HepG2 (cell line): ENCODE measurements around the gene UNG. TPM values are rescaled to one million over a fixed set of nuclear protein-coding genes. Genes with fewer than 3 reads are reported as not detected.
A peak's percentile ranks its signal among the peaks of the same experiment; 100 is the strongest.

Experiments used
- ATAC-seq: fragments of 200-7000 bp; cut with Tn5 transposase; 3 replicates; pipeline ENCODE4 v1.9.1; 2020; ENCODE audit warnings: mild to moderate bottlenecking, moderate library complexity
- BruUV-seq: library from RNA; stranded (reverse); fragments of 400-500 nt; replicated peaks from 2 replicates; lab custom pipeline; 2021; lab: Mats Ljungman, UMichigan
- CTCF ChIA-PET: fragments of 300-600 bp; formaldehyde crosslinking; extraction: SDS; loops from one replicate; lab custom pipeline; 2021; ENCODE audit warnings: low total read pairs, inconsistent platforms, low intra/inter-chr PET ratio; lab: Yijun Ruan, JAX
- POLR2A ChIA-PET: fragments of 350-600 bp; sonication (Branson Sonifier 250); formaldehyde crosslinking; loops from one replicate; lab custom pipeline; 2020; ENCODE audit warnings: antibody characterized with exemption, inconsistent platforms; lab: Yijun Ruan, JAX
- DNase-seq: peaks from one replicate; pipeline ENCODE4 v3.0.0-alpha.2; 2015; ENCODE audit warnings: low spot score
- FAIRE-seq: peaks from 3 replicates; lab custom pipeline; 2011; peaks lifted over from hg19 to GRCh38; lab: Jason Lieb, UNC
- H2AFZ ChIP-seq: one replicate; pipeline ENCODE4 v1.6.1; 2011; ENCODE audit warnings: low read length, inconsistent platforms
- H3K27ac ChIP-seq: fragments of 300-600 bp; 3 replicates; pipeline ENCODE4 v1.8.0; 2011; ENCODE audit warnings: mixed run types, mild to moderate bottlenecking, mixed read lengths, low read length, inconsistent platforms; ENCODE audit not compliant: insufficient read depth; ENCODE audit errors: extremely low read length
- H3K27me3 ChIP-seq, 2 experiments: fragments of 200-600 bp in 1 of 2; 2 replicates in 1 of 2; 3 replicates in 1 of 2; pipeline versions ENCODE4 v1.6.0 to v1.8.0; 2011; ENCODE audit warnings: low read length in 2 of 2, mild to moderate bottlenecking in 2 of 2, moderate library complexity in 2 of 2, inconsistent platforms in 1 of 2; ENCODE audit not compliant: insufficient read depth in 2 of 2, control insufficient read depth in 1 of 2
- H3K36me3 ChIP-seq, 2 experiments: fragments of 200-600 bp in 1 of 2; replicated peaks in 1 of 2; 2 replicates in 1 of 2; 3 replicates in 1 of 2; pipeline versions ENCODE4 v1.5.1 to v1.8.0; 2011; ENCODE audit warnings: low read length in 2 of 2, inconsistent platforms in 1 of 2; ENCODE audit not compliant: insufficient read depth in 2 of 2, control insufficient read depth in 1 of 2
- H3K4me1 ChIP-seq: 2 replicates; pipeline ENCODE4 v1.5.1; 2012; ENCODE audit warnings: low read length, inconsistent platforms; ENCODE audit not compliant: insufficient read depth
- H3K4me2 ChIP-seq: 2 replicates; pipeline ENCODE4 v1.6.0; 2011; ENCODE audit warnings: low read depth, low read length, inconsistent platforms
- H3K4me3 ChIP-seq, 3 experiments: fragments of 200-600 bp in 1 of 3; sonication (generic), shearing (Covaris generic) in 1 of 3; replicated peaks in 1 of 3; 2 replicates each; pipeline ENCODE4 v1.5.1; 2011 to 2016; ENCODE audit warnings: low read length in 3 of 3, inconsistent platforms in 2 of 3, low read depth in 2 of 3, mild to moderate bottlenecking in 2 of 3, control low read depth in 1 of 3, mixed read lengths in 1 of 3; ENCODE audit not compliant: insufficient read depth in 1 of 3
- H3K79me2 ChIP-seq: one replicate; pipeline ENCODE4 v1.6.1; 2011; ENCODE audit warnings: low read length, inconsistent platforms; ENCODE audit not compliant: insufficient read depth
- H3K9ac ChIP-seq: 2 replicates; pipeline ENCODE4 v1.6.0; 2011; ENCODE audit warnings: mild to moderate bottlenecking, low read depth, low read length, inconsistent platforms; ENCODE audit not compliant: insufficient read depth
- H3K9me3 ChIP-seq: 2 replicates; pipeline ENCODE4 v1.5.1; 2012; ENCODE audit warnings: mild to moderate bottlenecking, low read length
- H4K20me1 ChIP-seq: 2 replicates; pipeline ENCODE4 v1.6.0; 2011; ENCODE audit warnings: inconsistent platforms, mild to moderate bottlenecking, low read length, moderate library complexity; ENCODE audit not compliant: insufficient read depth
- DMAP1 ChIP-seq: IDR thresholded peaks from 2 replicates; pipeline ENCODE4 v1.6.1; 2016
- DR1 ChIP-seq: sonication (generic); formaldehyde crosslinking; IDR thresholded peaks from 2 replicates; pipeline ENCODE4 v1.8.0; 2021; ENCODE audit warnings: mild to moderate bottlenecking, missing genetic modification reagents, inconsistent platforms
- HOXA3 ChIP-seq: sonication (generic); formaldehyde crosslinking; IDR thresholded peaks from 2 replicates; pipeline ENCODE4 v1.5.0; 2020; ENCODE audit warnings: missing genetic modification reagents
- SNAPC4 ChIP-seq: sonication (generic); formaldehyde crosslinking; IDR thresholded peaks from 2 replicates; pipeline ENCODE4 v1.4.0; 2020; ENCODE audit warnings: mild to moderate bottlenecking, missing genetic modification reagents
- SPEN ChIP-seq: sonication (generic); formaldehyde crosslinking; IDR thresholded peaks from 2 replicates; pipeline ENCODE4 v1.5.1; 2020; ENCODE audit warnings: low read depth, mild to moderate bottlenecking, missing genetic modification reagents
- TAF1 ChIP-seq: sonication (generic); formaldehyde crosslinking; IDR thresholded peaks from 2 replicates; pipeline ENCODE4 v1.4.0; 2020; ENCODE audit warnings: missing genetic modification reagents
- ZNF274 ChIP-seq: sonication (generic); formaldehyde crosslinking; IDR thresholded peaks from 2 replicates; pipeline ENCODE4 v1.5.1; 2020; ENCODE audit warnings: mild to moderate bottlenecking, missing genetic modification reagents
- WGBS: methylation state at CpG from one replicate; pipeline ENCODE4 v1.1.6; 2017; ENCODE audit warnings: low lambda C conversion rate; 5-methylcytosine and 5-hydroxymethylcytosine counted together
- in situ Hi-C: cut with HindIII; loops from 2 replicates; pipeline ENCODE4 v1.10.0; 2017; ENCODE audit warnings: low pct_unique_long_range_greater_than_20kb; ENCODE audit not compliant: extremely low pct_ligation_motif_present
- intact Hi-C: fragments of 100-400 bp; cut with micrococcal nuclease; formaldehyde crosslinking; loops from one replicate; pipeline ENCODE4 v1.10.0; 2022; ENCODE audit not compliant: unreplicated experiment
- polyA plus RNA-seq, 8 experiments: library from polyadenylated mRNA; depleted of rRNA in 3 of 8; stranded (reverse) in 7 of 8; unstranded in 1 of 8; fragments of >200 nt; fragmentation: Illumina TruSeq in 4 of 8; extraction: Trizol in 4 of 8; gene quantifications; 2 replicates each; pipeline versions ENCODE4 v1.2.1 to v1.2.3, GENCODE V29; 2011 to 2016; ENCODE audit warnings: low read depth in 4 of 8, missing spikeins in 1 of 8, mixed read lengths in 1 of 8; ENCODE audit not compliant: insufficient read depth in 1 of 8
- total RNA-seq, 5 experiments: library from RNA; depleted of rRNA; stranded (reverse); fragments of >200 nt; fragmentation: Illumina TruSeq; extraction: Trizol; gene quantifications; 2 replicates each; pipeline ENCODE4 v1.2.3, GENCODE V29; 2016; ENCODE audit warnings: low read depth in 1 of 5
- TF ChIP-seq, protein P1 (sequence below): sonication (generic); formaldehyde crosslinking; conservative IDR thresholded peaks from 2 replicates; pipeline ENCODE4 v1.4.0; 2020; ENCODE audit warnings: missing genetic modification reagents
- TF ChIP-seq, protein P2 (sequence below): IDR thresholded peaks from 2 replicates; pipeline ENCODE4 v1.6.1; 2016; ENCODE audit warnings: missing genetic modification reagents, missing compliant biosample characterization
- TF ChIP-seq, protein P3 (sequence below): sonication (generic); formaldehyde crosslinking; IDR thresholded peaks from 2 replicates; pipeline ENCODE4 v1.8.1; 2023; ENCODE audit warnings: mild to moderate bottlenecking, missing genetic modification reagents

Gene UNG
- total and polyA plus RNA-seq, 2 of the 13 experiments (the other 11 are each of a cell fraction or from before 2014, with no cell fraction given) = 23.3 to 114 TPM

- TF ChIP-seq SPEN (CRISPR knock-in tag) (peak; percentile 98), ZNF274 (CRISPR knock-in tag) (peak; percentile 96)
- TF ChIP-seq, protein P1, sequence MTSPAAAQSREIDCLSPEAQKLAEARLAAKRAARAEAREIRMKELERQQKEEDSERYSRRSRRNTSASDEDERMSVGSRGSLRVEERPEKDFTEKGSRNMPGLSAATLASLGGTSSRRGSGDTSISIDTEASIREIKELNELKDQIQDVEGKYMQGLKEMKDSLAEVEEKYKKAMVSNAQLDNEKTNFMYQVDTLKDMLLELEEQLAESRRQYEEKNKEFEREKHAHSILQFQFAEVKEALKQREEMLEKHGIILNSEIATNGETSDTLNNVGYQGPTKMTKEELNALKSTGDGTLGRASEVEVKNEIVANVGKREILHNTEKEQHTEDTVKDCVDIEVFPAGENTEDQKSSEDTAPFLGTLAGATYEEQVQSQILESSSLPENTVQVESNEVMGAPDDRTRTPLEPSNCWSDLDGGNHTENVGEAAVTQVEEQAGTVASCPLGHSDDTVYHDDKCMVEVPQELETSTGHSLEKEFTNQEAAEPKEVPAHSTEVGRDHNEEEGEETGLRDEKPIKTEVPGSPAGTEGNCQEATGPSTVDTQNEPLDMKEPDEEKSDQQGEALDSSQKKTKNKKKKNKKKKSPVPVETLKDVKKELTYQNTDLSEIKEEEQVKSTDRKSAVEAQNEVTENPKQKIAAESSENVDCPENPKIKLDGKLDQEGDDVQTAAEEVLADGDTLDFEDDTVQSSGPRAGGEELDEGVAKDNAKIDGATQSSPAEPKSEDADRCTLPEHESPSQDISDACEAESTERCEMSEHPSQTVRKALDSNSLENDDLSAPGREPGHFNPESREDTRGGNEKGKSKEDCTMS (CRISPR knock-in tag) = no peak; the same call in 1 of the 2 replicates
Observed at GRCh38 chr12:109093022-109093918, 4.1 kb upstream of the UNG start, which contains the start of gene ALKBH2 (continued).

GRCh38 chr12:109097140-109097434 is 310 bp upstream of the UNG start:
- Histone ChIP-seq H3K4me3 (peak overlapping the region; percentile 66 to 86 (median 86); a peak in 5 of 6 replicates), H2AFZ (no peak overlapping the region), H3K27ac (peak overlapping the region; percentile 91), H4K20me1 (no peaks in the 10 kb centered on the region; the same call in 1 of the 2 replicates), H3K36me3 (peaks cover 6 to 25% of the 10 kb centered on the region in 2 experiments), H3K4me2 (peak overlapping the region; percentile 90), H3K9me3 (no peaks in the 10 kb centered on the region), H3K79me2 (peaks cover 33% of the 10 kb centered on the region), H3K27me3 (no peaks in the 10 kb centered on the region; a peak in 1 of 5 replicates), H3K9ac (peak overlapping the region; percentile 62), H3K4me1 (peaks cover 55% of the 10 kb centered on the region)
- peak; percentile 70 for FAIRE-seq
- no peak for DNase-seq
- ChIA-PET POLR2A (interaction anchor here (0.6 kb wide), 1 partner anchor 13 kb away, joined by 3 read pairs; no protein-coding TSS in a partner anchor), CTCF (no interaction called here)
- WGBS = 5% methylated on average over 5 of the region's 11 CpGs
- no peak for ATAC-seq
- intact Hi-C loops = loop anchor here (5.0 to 10.0 kb wide), 2 partner anchors 215 to 432 kb away; partner anchors contain the start of gene DAO
- no TSS peak for BruUV-seq
- in situ Hi-C loops = loop anchor here (10.0 kb wide), 1 partner anchor 212 kb away; the partner anchor contains the start of gene DAO
- peak; percentile 50; the same call in 1 of the 2 replicates for TF ChIP-seq TAF1
- TF ChIP-seq DR1 (CRISPR knock-in tag) = 0 out of 2 replicates have a peak, but pooled peaks have one; percentile 6
- TF ChIP-seq, protein P2, sequence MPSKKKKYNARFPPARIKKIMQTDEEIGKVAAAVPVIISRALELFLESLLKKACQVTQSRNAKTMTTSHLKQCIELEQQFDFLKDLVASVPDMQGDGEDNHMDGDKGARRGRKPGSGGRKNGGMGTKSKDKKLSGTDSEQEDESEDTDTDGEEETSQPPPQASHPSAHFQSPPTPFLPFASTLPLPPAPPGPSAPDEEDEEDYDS = peak; percentile 39; the same call in 1 of the 2 replicates
- peak; percentile 10; the same call in 1 of the 2 replicates for TF ChIP-seq HOXA3 (CRISPR knock-in tag)
- TF ChIP-seq, protein P3, sequence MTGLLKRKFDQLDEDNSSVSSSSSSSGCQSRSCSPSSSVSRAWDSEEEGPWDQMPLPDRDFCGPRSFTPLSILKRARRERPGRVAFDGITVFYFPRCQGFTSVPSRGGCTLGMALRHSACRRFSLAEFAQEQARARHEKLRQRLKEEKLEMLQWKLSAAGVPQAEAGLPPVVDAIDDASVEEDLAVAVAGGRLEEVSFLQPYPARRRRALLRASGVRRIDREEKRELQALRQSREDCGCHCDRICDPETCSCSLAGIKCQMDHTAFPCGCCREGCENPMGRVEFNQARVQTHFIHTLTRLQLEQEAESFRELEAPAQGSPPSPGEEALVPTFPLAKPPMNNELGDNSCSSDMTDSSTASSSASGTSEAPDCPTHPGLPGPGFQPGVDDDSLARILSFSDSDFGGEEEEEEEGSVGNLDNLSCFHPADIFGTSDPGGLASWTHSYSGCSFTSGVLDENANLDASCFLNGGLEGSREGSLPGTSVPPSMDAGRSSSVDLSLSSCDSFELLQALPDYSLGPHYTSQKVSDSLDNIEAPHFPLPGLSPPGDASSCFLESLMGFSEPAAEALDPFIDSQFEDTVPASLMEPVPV (CRISPR knock-in tag) = no peak
- TF ChIP-seq DMAP1 (CRISPR knock-in tag) = peak; percentile 9; the same call in 1 of the 2 replicates
- 0 out of 2 replicates have a peak, but pooled peaks have one; percentile 77 for TF ChIP-seq SNAPC4 (CRISPR knock-in tag)
